Prostate gland (tissue), 2 donors: ENCODE measurements around the gene FMN1.

Source experiments
- POLR2A ChIP-seq: fragments of 450-650 bp; IDR thresholded peaks from one replicate; pipeline ENCODE4 v1.6.1; 2016; ENCODE audit warnings: antibody characterized with exemption, mild to moderate bottlenecking
- POLR2AphosphoS5 ChIP-seq: sonication (generic); formaldehyde crosslinking; IDR thresholded peaks from one replicate; pipeline ENCODE4 v1.6.1; 2017; ENCODE audit warnings: antibody characterized with exemption
- TF ChIP-seq, protein P1 (sequence below), 4 experiments: fragments of 200-600 bp in 2 of 4; fragments of 450-650 bp in 2 of 4; sonication (generic) in 2 of 4; IDR thresholded peaks; 1 replicate in 3 of 4; 2 replicates in 1 of 4; pipeline ENCODE4 v1.5.1; 2016 to 2019; ENCODE audit warnings: antibody characterized with exemption in 4 of 4, mild to moderate bottlenecking in 2 of 4, moderate library complexity in 2 of 4

DNA sequence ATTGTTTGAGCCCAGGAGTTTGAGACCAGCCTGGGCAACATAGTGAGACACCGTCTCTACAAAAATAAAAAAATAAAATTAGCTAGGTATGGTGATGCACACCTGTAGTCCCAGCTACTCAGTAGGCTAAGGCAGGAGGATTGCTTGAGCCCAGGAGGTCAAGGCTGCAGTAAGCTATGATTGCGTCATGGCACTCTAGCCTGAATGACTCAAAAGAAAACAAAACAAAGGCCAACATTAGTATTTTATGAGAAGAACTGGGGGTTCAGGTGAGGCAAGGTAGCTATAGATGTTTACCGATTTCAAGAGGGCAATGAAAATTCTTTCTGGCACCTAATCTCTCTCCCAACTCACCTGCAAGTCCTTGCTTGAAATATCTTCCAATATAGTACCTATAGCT lies 399.5 kb downstream of the FMN1 start:
- TF ChIP-seq, protein P1, sequence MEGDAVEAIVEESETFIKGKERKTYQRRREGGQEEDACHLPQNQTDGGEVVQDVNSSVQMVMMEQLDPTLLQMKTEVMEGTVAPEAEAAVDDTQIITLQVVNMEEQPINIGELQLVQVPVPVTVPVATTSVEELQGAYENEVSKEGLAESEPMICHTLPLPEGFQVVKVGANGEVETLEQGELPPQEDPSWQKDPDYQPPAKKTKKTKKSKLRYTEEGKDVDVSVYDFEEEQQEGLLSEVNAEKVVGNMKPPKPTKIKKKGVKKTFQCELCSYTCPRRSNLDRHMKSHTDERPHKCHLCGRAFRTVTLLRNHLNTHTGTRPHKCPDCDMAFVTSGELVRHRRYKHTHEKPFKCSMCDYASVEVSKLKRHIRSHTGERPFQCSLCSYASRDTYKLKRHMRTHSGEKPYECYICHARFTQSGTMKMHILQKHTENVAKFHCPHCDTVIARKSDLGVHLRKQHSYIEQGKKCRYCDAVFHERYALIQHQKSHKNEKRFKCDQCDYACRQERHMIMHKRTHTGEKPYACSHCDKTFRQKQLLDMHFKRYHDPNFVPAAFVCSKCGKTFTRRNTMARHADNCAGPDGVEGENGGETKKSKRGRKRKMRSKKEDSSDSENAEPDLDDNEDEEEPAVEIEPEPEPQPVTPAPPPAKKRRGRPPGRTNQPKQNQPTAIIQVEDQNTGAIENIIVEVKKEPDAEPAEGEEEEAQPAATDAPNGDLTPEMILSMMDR (IDR thresholded peaks at IDR 0.05), result no peak
- TF ChIP-seq POLR2AphosphoS5 (no peak), POLR2A (no peak)
